HCT116 (cell line): ENCODE measurements around the gene DHRS7B.

Experiments
- ZNF274 ChIP-seq: fragments of 200-500 bp; sonication (Bioruptor generic); IDR thresholded peaks from 2 replicates; pipeline ENCODE4 v1.6.1; 2014; ENCODE audit warnings: mild to moderate bottlenecking, low read depth, low read length, inconsistent platforms
- TF ChIP-seq, protein P1 (sequence below): IDR thresholded peaks from 2 replicates; pipeline ENCODE4 v1.6.1; 2012
- TF ChIP-seq, protein P2 (sequence below): IDR thresholded peaks from 2 replicates; pipeline ENCODE4 v1.6.1; 2012
- TF ChIP-seq, protein P3 (sequence below), 3 experiments: fragments of 200-600 bp in 1 of 3; sonication (generic) in 1 of 3; IDR thresholded peaks in 2 of 3; conservative IDR thresholded peaks in 1 of 3; 2 replicates each; pipeline ENCODE4 v1.5.1; 2012 to 2017; ENCODE audit warnings: low read depth in 2 of 3, low read length in 2 of 3, antibody characterized with exemption in 1 of 3, borderline replicate concordance in 1 of 3, control low read depth in 1 of 3, mild to moderate bottlenecking in 1 of 3, mixed read lengths in 1 of 3, mixed run types in 1 of 3, moderate library complexity in 1 of 3; ENCODE audit not compliant: insufficient read depth in 1 of 3

DNA sequence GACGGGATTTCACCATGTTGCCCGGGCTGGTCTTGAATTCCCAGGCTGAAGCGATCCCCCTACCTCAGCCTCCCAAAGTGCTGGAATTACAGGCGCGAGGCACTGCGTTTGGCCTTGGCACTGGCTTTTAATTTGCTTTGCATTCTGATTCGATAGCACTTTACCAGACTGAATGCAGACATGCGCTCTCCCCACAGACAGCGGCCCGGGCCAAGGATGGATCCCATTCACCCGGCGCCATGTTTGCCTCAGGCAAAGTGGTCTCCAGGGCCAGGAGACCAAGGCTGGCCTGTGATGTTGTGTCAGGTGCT lies 41.7 kb downstream of the DHRS7B start:
- TF ChIP-seq, protein P1, sequence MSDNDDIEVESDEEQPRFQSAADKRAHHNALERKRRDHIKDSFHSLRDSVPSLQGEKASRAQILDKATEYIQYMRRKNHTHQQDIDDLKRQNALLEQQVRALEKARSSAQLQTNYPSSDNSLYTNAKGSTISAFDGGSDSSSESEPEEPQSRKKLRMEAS, result no peak
- TF ChIP-seq ZNF274, result no peak
- TF ChIP-seq, protein P2, sequence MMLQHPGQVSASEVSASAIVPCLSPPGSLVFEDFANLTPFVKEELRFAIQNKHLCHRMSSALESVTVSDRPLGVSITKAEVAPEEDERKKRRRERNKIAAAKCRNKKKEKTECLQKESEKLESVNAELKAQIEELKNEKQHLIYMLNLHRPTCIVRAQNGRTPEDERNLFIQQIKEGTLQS, result no peak
- TF ChIP-seq, protein P3, sequence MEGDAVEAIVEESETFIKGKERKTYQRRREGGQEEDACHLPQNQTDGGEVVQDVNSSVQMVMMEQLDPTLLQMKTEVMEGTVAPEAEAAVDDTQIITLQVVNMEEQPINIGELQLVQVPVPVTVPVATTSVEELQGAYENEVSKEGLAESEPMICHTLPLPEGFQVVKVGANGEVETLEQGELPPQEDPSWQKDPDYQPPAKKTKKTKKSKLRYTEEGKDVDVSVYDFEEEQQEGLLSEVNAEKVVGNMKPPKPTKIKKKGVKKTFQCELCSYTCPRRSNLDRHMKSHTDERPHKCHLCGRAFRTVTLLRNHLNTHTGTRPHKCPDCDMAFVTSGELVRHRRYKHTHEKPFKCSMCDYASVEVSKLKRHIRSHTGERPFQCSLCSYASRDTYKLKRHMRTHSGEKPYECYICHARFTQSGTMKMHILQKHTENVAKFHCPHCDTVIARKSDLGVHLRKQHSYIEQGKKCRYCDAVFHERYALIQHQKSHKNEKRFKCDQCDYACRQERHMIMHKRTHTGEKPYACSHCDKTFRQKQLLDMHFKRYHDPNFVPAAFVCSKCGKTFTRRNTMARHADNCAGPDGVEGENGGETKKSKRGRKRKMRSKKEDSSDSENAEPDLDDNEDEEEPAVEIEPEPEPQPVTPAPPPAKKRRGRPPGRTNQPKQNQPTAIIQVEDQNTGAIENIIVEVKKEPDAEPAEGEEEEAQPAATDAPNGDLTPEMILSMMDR (IDR thresholded peaks at IDR 0.05 in 2 of 3, conservative IDR thresholded peaks at IDR 0.05 in 1 of 3; ENCODE audit: borderline replicate concordance in 1 of 3, insufficient read depth in 1 of 3, low read depth in 2 of 3, low read length in 2 of 3), result no peak
